ENCODE data around the gene NOS3.
A peak's percentile ranks its signal among the peaks of the same experiment; 100 is the strongest.

- TF ChIP-seq CTCF (conservative IDR thresholded peaks at IDR 0.05), result peak; percentile 42; the same call in 1 of the 2 replicates
- no peak for TF ChIP-seq EZH2 (IDR thresholded peaks at IDR 0.05; ENCODE audit: low read depth)
Observed at GRCh38 chr7:151060113-151060415, 69.2 kb downstream of the NOS3 start.

All from PC-9 (cell line).